Brain microvascular endothelial cell (primary cell): ENCODE measurements around the gene NRP1.

Experiments used
- DNase-seq: peaks from one replicate; pipeline ENCODE4 v3.0.0-alpha.2; 2020
- H3K27ac ChIP-seq: fragments of 250-450 bp; sonication (Bioruptor Pico); 2 replicates; pipeline ENCODE4 v1.5.1; 2020; ENCODE audit warnings: mild to moderate bottlenecking, moderate library complexity
- H3K27me3 ChIP-seq: fragments of 250-450 bp; sonication (Bioruptor Pico); replicated peaks from 2 replicates; pipeline ENCODE4 v1.5.1; 2020; ENCODE audit warnings: mild to moderate bottlenecking
- H3K36me3 ChIP-seq: fragments of 250-450 bp; sonication (Bioruptor Pico); replicated peaks from 2 replicates; pipeline ENCODE4 v1.5.1; 2020; ENCODE audit warnings: mild to moderate bottlenecking
- H3K4me3 ChIP-seq: 2 replicates; pipeline ENCODE4 v1.5.1; 2011; ENCODE audit warnings: low read depth, mild to moderate bottlenecking, control low read depth, low read length, moderate library complexity
- in situ Hi-C: cut with HindIII; loops from 2 replicates; pipeline ENCODE4 v1.10.0; 2017; ENCODE audit warnings: low sequenced_read_pairs, low pct_ligation_motif_present
- TF ChIP-seq, protein P1 (sequence below): IDR thresholded peaks from 2 replicates; pipeline ENCODE4 v1.5.1; 2011; ENCODE audit warnings: low read depth, mild to moderate bottlenecking, moderate library complexity, low read length, control low read depth, inconsistent platforms; ENCODE audit errors: missing control alignments

NRP1 gene

DNA sequence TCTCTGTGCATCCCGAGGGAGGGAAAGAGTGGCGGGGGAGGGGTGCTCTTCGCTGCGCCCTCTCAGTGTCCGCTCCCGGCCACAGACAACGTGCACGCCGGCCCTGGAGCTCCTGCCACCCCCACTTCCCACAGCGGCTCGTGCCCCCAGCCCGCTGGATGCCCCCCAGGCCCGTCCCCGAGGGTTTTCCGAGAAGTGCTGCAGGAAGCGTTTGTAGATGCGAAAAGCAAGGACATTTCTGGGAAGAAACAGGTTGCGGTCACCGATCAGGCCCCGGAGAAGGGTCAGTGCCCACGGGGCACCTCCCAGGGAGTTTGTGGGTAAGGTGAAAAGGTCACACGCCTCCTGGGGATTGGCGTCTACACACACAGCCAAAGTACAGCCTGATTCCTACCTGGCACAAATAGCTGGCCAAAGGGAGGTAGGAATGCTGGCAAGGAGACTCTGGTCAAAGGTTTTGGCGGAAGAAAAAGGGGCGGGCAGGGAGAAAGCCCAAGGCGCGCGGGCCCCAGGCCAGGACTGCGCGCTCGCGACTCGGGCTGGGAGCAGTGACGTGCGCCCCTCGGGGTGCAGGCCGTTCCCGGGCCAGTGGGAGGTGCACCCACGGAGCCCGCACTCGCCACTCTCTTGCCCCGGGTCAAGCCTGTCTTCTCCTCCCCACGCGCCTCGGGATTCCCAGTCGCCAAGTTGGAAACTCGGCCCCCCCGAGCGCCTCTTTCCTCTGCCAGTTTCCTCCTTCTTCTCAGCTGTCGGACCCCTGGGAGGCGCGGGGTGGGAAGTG lies 1.5 kb upstream of the NRP1 start:
- in situ Hi-C loops = no loop called here
- peak overlapping the region; percentile 89 for H3K4me3 ChIP-seq
- no peaks in the 10 kb centered on the region for H3K27me3 ChIP-seq
- TF ChIP-seq, protein P1, sequence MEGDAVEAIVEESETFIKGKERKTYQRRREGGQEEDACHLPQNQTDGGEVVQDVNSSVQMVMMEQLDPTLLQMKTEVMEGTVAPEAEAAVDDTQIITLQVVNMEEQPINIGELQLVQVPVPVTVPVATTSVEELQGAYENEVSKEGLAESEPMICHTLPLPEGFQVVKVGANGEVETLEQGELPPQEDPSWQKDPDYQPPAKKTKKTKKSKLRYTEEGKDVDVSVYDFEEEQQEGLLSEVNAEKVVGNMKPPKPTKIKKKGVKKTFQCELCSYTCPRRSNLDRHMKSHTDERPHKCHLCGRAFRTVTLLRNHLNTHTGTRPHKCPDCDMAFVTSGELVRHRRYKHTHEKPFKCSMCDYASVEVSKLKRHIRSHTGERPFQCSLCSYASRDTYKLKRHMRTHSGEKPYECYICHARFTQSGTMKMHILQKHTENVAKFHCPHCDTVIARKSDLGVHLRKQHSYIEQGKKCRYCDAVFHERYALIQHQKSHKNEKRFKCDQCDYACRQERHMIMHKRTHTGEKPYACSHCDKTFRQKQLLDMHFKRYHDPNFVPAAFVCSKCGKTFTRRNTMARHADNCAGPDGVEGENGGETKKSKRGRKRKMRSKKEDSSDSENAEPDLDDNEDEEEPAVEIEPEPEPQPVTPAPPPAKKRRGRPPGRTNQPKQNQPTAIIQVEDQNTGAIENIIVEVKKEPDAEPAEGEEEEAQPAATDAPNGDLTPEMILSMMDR = no peak
- H3K27ac ChIP-seq = peak overlapping the region; percentile 75
- peaks cover 7% of the 10 kb centered on the region for H3K36me3 ChIP-seq
- peak; percentile 39 for DNase-seq

DNA sequence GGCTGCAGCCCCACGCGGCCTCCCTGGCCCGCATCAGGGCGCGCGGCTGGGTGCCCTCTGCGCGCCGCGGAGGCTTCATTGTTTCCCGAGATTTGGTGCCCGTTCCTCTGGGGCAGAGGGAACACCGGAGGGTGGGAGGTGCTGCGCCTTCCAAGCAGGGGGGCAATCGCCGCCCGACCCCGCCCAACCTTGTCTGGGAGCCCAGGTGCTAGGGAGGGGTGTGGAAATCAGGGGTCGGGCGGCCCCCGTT lies 1.0 kb upstream of the NRP1 start:
- no peaks in the 10 kb centered on the region for H3K27me3 ChIP-seq
- DNase-seq = no peak
- peaks cover 7% of the 10 kb centered on the region for H3K36me3 ChIP-seq
- peak overlapping the region; percentile 75 for H3K27ac ChIP-seq
- TF ChIP-seq, protein P1 = no peak
- in situ Hi-C loops = no loop called here
- H3K4me3 ChIP-seq = peak overlapping the region; percentile 89

DNA sequence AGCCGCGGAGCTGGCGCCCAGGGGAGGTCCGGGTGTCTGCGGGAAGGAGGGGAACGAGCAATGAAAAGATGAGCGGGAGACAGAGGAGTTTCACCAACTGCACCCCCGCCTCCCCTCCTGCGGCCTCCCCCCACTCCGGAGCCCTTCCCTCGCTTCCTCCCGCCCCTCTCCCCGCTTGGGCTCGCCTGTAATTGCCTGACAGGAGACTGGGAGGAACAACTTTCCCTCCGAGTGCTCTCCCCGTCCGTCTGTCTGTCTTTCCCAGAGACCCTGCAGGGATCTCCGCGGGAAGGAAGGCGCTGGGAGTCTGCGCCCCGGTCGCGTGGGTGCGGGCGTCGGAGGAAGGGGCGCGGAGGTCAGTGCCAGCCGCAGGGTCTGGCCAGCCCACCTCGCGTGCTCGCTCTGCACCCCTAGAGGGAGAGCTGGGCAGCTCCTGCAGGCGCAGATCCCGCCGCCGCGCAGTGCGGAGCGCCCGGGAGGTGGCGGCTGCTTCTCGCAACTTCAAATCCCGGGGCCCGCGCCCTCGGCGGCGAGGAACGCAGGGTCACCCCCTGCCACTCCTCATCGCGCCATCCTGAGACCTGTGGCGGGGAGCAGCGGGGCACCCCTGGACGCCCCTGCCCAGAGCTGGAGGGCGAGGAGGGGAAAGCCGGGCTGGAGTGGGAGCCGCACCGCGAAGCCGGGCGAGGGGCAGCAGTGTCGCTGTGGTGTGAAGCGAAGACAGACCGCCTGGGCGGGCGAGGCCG lies 511 bp upstream of the NRP1 start:
- TF ChIP-seq, protein P1 = peak; percentile 66
- Histone ChIP-seq H3K27ac (peak overlapping the region; percentile 75), H3K36me3 (peaks cover 12% of the 10 kb centered on the region), H3K4me3 (peak overlapping the region; percentile 89), H3K27me3 (no peaks in the 10 kb centered on the region)
- DNase-seq = peak; percentile 84
- in situ Hi-C loops = no loop called here

DNA sequence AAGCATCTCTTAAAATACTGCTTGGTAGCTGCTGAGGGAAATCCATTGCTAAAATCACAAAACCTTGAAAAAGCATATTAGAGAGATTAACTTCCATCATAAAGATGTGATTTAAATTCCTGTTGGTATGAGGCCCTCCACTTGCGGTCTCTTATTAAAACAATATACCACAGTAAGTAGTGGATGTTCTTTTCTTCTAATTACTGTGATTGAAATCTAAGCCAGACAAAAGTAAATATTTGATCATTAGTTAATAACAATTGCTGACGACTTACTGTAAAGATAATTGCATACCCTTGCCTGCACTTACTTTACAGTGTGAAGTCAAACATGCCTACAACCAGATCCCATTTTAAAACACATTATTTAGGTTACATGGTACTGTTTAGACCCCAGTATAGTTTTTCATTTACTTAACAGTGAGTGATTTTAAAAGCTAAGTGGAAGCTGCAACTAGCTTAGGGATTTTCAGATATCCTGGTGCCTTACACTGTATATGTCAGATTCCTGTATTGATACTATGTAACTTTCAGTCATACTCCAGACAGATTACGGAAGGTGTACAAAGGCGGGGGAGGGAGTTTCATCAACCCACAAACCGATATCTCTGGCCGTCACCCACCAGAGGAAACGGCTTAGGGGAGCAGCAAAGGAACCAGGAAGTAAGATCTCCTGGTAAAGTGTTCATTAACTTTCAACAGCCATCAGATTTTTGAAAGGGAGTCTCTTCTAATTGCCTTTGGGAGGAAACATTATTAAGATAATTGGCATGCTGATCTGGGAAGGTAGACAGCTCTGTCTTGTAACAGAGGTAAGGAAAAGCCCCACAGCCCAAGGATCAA lies 986 bp downstream of the NRP1 start:
- H3K27me3 ChIP-seq = no peaks in the 10 kb centered on the region
- H3K27ac ChIP-seq = peak overlapping the region; percentile 79
- peak overlapping the region; percentile 89 for H3K4me3 ChIP-seq
- TF ChIP-seq, protein P1 = no peak
- peaks cover 27% of the 10 kb centered on the region for H3K36me3 ChIP-seq
- peak; percentile 29 for DNase-seq
- in situ Hi-C loops = no loop called here

DNA sequence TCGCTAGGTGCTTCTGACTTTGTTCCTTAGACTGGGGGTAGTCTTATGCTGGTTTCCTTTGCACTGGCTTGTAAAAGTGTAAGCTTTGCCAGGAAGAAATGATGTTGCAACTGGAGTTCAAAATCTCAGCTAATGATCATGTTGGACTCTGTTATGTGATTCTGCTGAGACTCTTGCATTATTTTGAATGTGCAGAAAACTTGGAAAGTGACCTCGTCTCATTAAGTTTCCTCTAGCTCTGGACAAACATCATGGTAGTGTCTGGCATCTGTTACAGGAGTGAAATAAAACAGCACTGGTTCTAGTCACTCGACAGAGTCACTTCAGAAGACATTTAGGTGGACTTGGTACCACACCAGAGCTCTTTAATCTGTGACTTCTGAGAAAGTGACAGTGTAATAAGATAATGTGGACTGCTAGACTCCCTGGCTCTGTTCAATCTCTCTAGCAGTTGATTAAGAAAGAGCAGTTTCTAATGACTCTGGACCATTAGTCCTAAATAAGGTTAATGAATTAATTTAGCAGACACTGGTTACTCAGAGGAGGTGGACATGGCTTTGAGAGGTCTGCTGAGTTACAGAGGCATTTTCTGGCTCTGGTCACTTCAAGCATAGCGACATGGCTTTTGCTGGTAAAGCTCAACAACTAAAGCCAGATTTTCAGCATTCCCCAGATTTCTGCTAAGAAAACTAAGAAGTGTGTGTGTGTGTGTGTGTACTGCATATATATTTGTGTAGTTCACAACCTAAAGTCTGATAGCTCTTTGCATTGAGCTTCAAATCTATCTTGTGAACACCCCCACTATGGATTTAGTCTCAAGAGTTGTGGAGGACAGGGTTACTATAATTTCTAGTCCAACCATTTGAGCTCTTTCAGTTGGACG lies 2.0 kb downstream of the NRP1 start:
- H3K4me3 ChIP-seq = peak overlapping the region; percentile 89
- peaks cover 28% of the 10 kb centered on the region for H3K36me3 ChIP-seq
- in situ Hi-C loops = no loop called here
- no peak for DNase-seq
- TF ChIP-seq, protein P1 = no peak
- peak overlapping the region; percentile 79 for H3K27ac ChIP-seq
- no peaks in the 10 kb centered on the region for H3K27me3 ChIP-seq
